Esophagus squamous epithelium (tissue), 4 donors: ENCODE results near the gene STOML1.

ENCODE experiments used
- CTCF ChIP-seq, 6 experiments: fragments of 450-650 bp in 4 of 6; fragments of 200-600 bp in 2 of 6; sonication (generic) in 2 of 6; IDR thresholded peaks; one replicate each; pipeline ENCODE4 v1.5.1; 2016 to 2019; ENCODE audit warnings: antibody characterized with exemption in 6 of 6, mild to moderate bottlenecking in 4 of 6, moderate library complexity in 4 of 6
- POLR2A ChIP-seq, 4 donors: fragments of 450-650 bp; IDR thresholded peaks; one replicate each; pipeline ENCODE4 v1.6.1; 2017; ENCODE audit warnings: antibody characterized with exemption in 4 of 4, mild to moderate bottlenecking in 4 of 4, moderate library complexity in 3 of 4

DNA sequence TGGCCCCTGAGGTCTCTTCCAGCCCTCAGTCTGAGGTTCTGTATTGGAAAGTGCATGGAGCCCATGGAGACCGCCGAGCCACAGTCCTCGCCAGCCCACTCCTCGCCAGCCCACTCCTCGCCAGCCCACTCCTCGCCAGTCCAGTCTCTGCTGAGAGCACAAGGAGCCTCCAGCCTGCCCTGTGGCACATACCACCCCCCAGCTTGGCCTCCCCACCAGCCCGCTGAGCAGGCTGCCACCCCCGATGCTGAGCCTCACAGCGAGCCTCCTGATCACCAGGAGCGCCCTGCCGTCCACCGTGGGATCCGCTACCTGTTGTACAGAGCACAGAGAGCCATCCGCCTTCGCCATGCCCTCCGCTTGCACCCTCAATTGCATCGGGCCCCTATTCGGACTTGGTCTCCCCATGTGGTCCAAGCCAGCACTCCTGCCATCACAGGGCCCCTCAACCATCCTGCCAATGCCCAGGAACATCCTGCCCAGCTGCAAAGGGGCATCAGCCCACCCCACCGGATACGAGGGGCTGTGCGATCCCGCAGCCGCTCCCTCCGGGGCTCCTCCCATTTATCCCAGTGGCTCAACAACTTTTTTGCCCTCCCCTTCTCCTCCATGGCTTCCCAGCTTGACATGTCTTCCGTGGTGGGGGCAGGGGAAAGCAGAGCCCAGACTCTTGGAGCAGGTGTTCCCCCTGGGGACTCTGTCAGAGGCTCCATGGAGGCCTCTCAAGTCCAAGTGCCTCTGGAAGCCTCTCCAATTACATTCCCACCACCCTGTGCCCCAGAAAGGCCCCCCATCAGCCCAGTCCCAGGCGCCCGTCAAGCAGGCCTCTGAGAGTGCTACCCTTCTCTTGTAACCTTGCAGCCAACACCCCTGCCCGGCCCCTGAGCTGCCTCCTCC, 43.3 kb upstream of the STOML1 start:
- TF ChIP-seq CTCF (IDR thresholded peaks at IDR 0.05), result no peak
- no peak for TF ChIP-seq POLR2A (IDR thresholded peaks at IDR 0.05)
